IMR-90 (cell line): ENCODE measurements around the gene TMEM132A. TPM values are rescaled to one million over a fixed set of nuclear protein-coding genes. Genes with fewer than 3 reads are reported as not detected.

ENCODE experiments used
- ATAC-seq: fragments of 200-7000 bp; cut with Tn5 transposase; 2 replicates; pipeline ENCODE4 v1.9.1; 2020; ENCODE audit warnings: low read depth, mild to moderate bottlenecking, moderate library complexity
- BruUV-seq: library from RNA; stranded (reverse); fragments of 400-500 nt; replicated peaks from 2 replicates; lab custom pipeline; 2021; lab: Mats Ljungman, UMichigan
- CTCF ChIA-PET: fragments of 300-600 bp; formaldehyde crosslinking; extraction: SDS; loops from one replicate; lab custom pipeline; 2021; ENCODE audit warnings: antibody characterized with exemption; lab: Yijun Ruan, JAX
- POLR2A ChIA-PET: fragments of 300-600 bp; sonication (Branson Sonifier 250); formaldehyde crosslinking; loops from one replicate; lab custom pipeline; 2022; ENCODE audit warnings: antibody characterized with exemption; ENCODE audit not compliant: unreplicated experiment; lab: Charles Lee
- DNase-seq: peaks from one replicate; pipeline ENCODE4 v3.0.0; 2013
- H2AFZ ChIP-seq: replicated peaks from 2 replicates; pipeline ENCODE3; 2013; ENCODE audit warnings: low read length, mild to moderate bottlenecking; ENCODE audit not compliant: poor library complexity
- H2AK5ac ChIP-seq: 2 replicates; pipeline ENCODE4 v1.6.1; 2013; ENCODE audit warnings: low read depth, low read length, inconsistent platforms
- H2AK9ac ChIP-seq: replicated peaks from 2 replicates; pipeline ENCODE3; 2013; ENCODE audit warnings: mild to moderate bottlenecking, low read depth, low read length, moderate library complexity; ENCODE audit not compliant: poor library complexity
- H2BK120ac ChIP-seq: 2 replicates; pipeline ENCODE4 v1.6.1; 2013; ENCODE audit warnings: low read depth, low read length, inconsistent platforms
- H2BK15ac ChIP-seq: 3 replicates; pipeline ENCODE4 v1.6.1; 2013; ENCODE audit warnings: low read depth, low read length, inconsistent platforms
- H2BK20ac ChIP-seq: 2 replicates; pipeline ENCODE4 v1.6.1; 2013; ENCODE audit warnings: low read depth, mild to moderate bottlenecking, inconsistent platforms, low read length, moderate library complexity
- H2BK5ac ChIP-seq: 2 replicates; pipeline ENCODE4 v1.6.1; 2013; ENCODE audit warnings: mild to moderate bottlenecking, low read depth, low read length, inconsistent platforms; ENCODE audit not compliant: poor library complexity, severe bottlenecking
- H3K14ac ChIP-seq: replicated peaks from 2 replicates; pipeline ENCODE4 v1.6.1; 2013; ENCODE audit warnings: low read depth, low read length, inconsistent platforms
- H3K18ac ChIP-seq: 2 replicates; pipeline ENCODE4 v1.6.1; 2013; ENCODE audit warnings: low read depth, low read length, control low read depth
- H3K23ac ChIP-seq: 2 replicates; pipeline ENCODE4 v1.6.1; 2013; ENCODE audit warnings: low read depth, low read length, inconsistent platforms
- H3K27ac ChIP-seq: 2 replicates; pipeline ENCODE4 v1.5.1; 2013; ENCODE audit warnings: mild to moderate bottlenecking, control low read depth, low read length; ENCODE audit not compliant: insufficient read depth
- H3K27me3 ChIP-seq: 2 replicates; pipeline ENCODE4 v1.6.1; 2013; ENCODE audit warnings: low read length; ENCODE audit not compliant: control insufficient read depth, insufficient read depth
- H3K36me3 ChIP-seq: 2 replicates; pipeline ENCODE4 v1.6.1; 2013; ENCODE audit warnings: low read length, mixed read lengths; ENCODE audit not compliant: control insufficient read depth, insufficient read depth
- H3K4ac ChIP-seq: 2 replicates; pipeline ENCODE4 v1.6.1; 2013; ENCODE audit warnings: low read depth, low read length, inconsistent platforms
- H3K4me1 ChIP-seq: 2 replicates; pipeline ENCODE4 v1.6.1; 2013; ENCODE audit warnings: low read length, mixed read lengths; ENCODE audit not compliant: control insufficient read depth, insufficient read depth
- H3K4me2 ChIP-seq: 2 replicates; pipeline ENCODE4 v1.6.1; 2013; ENCODE audit warnings: low read depth, mild to moderate bottlenecking, control low read depth, low read length, moderate library complexity
- H3K4me3 ChIP-seq: 2 replicates; pipeline ENCODE4 v1.5.1; 2013; ENCODE audit warnings: low read depth, mild to moderate bottlenecking, control low read depth, low read length, moderate library complexity; ENCODE audit not compliant: insufficient read depth
- H3K56ac ChIP-seq: 2 replicates; pipeline ENCODE4 v1.6.1; 2013; ENCODE audit warnings: low read length, inconsistent platforms; ENCODE audit not compliant: insufficient read depth; ENCODE audit errors: extremely low read depth
- H3K79me1 ChIP-seq, 2 experiments: 2 replicates each; pipeline ENCODE4 v1.6.1; 2013; ENCODE audit warnings: low read length in 2 of 2, inconsistent platforms in 1 of 2, low read depth in 1 of 2
- H3K9ac ChIP-seq: 2 replicates; pipeline ENCODE4 v1.6.1; 2013; ENCODE audit warnings: low read depth, low read length, control low read depth
- H3K9me1 ChIP-seq: 2 replicates; pipeline ENCODE4 v1.6.1; 2013; ENCODE audit warnings: low read length, inconsistent platforms; ENCODE audit not compliant: insufficient read depth
- H3K9me3 ChIP-seq: 2 replicates; pipeline ENCODE4 v1.6.1; 2013; ENCODE audit warnings: low read length; ENCODE audit not compliant: control insufficient read depth, insufficient read depth
- H4K20me1 ChIP-seq: 2 replicates; pipeline ENCODE4 v1.6.1; 2013; ENCODE audit warnings: low read length, inconsistent platforms; ENCODE audit not compliant: insufficient read depth
- H4K5ac ChIP-seq: 2 replicates; pipeline ENCODE4 v1.6.1; 2013; ENCODE audit warnings: mild to moderate bottlenecking, low read depth, low read length, control low read depth
- H4K8ac ChIP-seq, 2 experiments: 2 replicates each; pipeline ENCODE4 v1.6.1; 2013; ENCODE audit warnings: low read depth in 2 of 2, low read length in 2 of 2, control low read depth in 1 of 2, inconsistent platforms in 1 of 2
- H4K91ac ChIP-seq: 2 replicates; pipeline ENCODE4 v1.6.1; 2013; ENCODE audit warnings: low read depth, low read length, inconsistent platforms; ENCODE audit not compliant: insufficient read depth
- BHLHE40 ChIP-seq: fragments of 150-350 bp; IDR thresholded peaks from 2 replicates; pipeline ENCODE4 v1.6.1; 2016; ENCODE audit warnings: mild to moderate bottlenecking, low read depth, low read length
- CEBPB ChIP-seq: IDR thresholded peaks from 2 replicates; pipeline ENCODE4 v1.6.1; 2012; ENCODE audit warnings: low read depth, low read length, improper control_type of control experiment
- MAFK ChIP-seq: IDR thresholded peaks from 2 replicates; pipeline ENCODE4 v1.6.1; 2012; ENCODE audit warnings: low read depth, low read length, improper control_type of control experiment
- MXI1 ChIP-seq: IDR thresholded peaks from 2 replicates; pipeline ENCODE4 v1.6.1; 2012; ENCODE audit warnings: low read depth, mild to moderate bottlenecking, low read length, moderate library complexity, borderline replicate concordance
- NFE2L2 ChIP-seq: fragments of 150-350 bp; IDR thresholded peaks from 2 replicates; pipeline ENCODE4 v1.6.1; 2016; ENCODE audit warnings: low read depth, mild to moderate bottlenecking, low read length
- RCOR1 ChIP-seq: IDR thresholded peaks from 2 replicates; pipeline ENCODE4 v1.6.1; 2012; ENCODE audit warnings: mild to moderate bottlenecking, low read length, improper control_type of control experiment; ENCODE audit not compliant: insufficient replicate concordance
- RFX5 ChIP-seq: IDR thresholded peaks from 2 replicates; pipeline ENCODE4 v1.8.0; 2012; ENCODE audit warnings: low read depth, mild to moderate bottlenecking, low read length, moderate library complexity
- SMC3 ChIP-seq: fragments of 150-350 bp; IDR thresholded peaks from 2 replicates; pipeline ENCODE4 v1.6.1; 2016; ENCODE audit warnings: low read depth, mild to moderate bottlenecking, antibody characterized with exemption, low read length, moderate library complexity
- WGBS, 2 experiments: methylation state at CpG; one replicate each; pipeline versions ENCODE4 v1.1.5 to v1.1.7; 2013; ENCODE audit warnings: missing lambda C conversion rate in 2 of 2; ENCODE audit not compliant: insufficient read length in 1 of 2; ENCODE audit errors: extremely low coverage in 2 of 2; 5-methylcytosine and 5-hydroxymethylcytosine counted together
- dilution Hi-C: fragments of 300-500 bp; cut with HindIII; formaldehyde crosslinking; loops from one replicate; pipeline ENCODE4 v1.14.3; 2018; ENCODE audit warnings: low sequenced_read_pairs; ENCODE audit not compliant: unreplicated experiment
- in situ Hi-C: fragments of 300-500 bp; cut with MboI; formaldehyde crosslinking; loops from 3 replicates; pipeline ENCODE4 v1.14.3; 2019; ENCODE audit warnings: low sequenced_read_pairs, inconsistent platforms, mixed read lengths
- intact Hi-C: fragments of 100-400 bp; cut with micrococcal nuclease; formaldehyde crosslinking; loops from 2 replicates; pipeline ENCODE4 v1.10.0; 2022
- polyA plus RNA-seq, 3 experiments: library from polyadenylated mRNA; depleted of rRNA; stranded (reverse); fragments of >200 nt; gene quantifications; 2 replicates each; pipeline ENCODE4 v1.2.3, GENCODE V29; 2012; ENCODE audit warnings: low replicate concordance in 1 of 3
- total RNA-seq: library from RNA; depleted of rRNA; stranded (reverse); fragments of >200 nt; gene quantifications from 2 replicates; pipeline ENCODE4 v1.2.3, GENCODE V29; 2012
- TF ChIP-seq, protein P1 (sequence below): fragments of 150-350 bp; IDR thresholded peaks from 2 replicates; pipeline ENCODE4 v1.6.1; 2016; ENCODE audit warnings: low read depth, mild to moderate bottlenecking, low read length, moderate library complexity, borderline replicate concordance
- TF ChIP-seq, protein P2 (sequence below): conservative IDR thresholded peaks from 2 replicates; pipeline ENCODE4 v1.5.1; 2012; ENCODE audit warnings: mild to moderate bottlenecking, low read depth, low read length, improper control_type of control experiment

TMEM132A gene
- total and polyA plus RNA-seq, 2 of the 4 experiments (the other 2 are of a cell fraction): 7.7 to 64.2 TPM

DNA sequence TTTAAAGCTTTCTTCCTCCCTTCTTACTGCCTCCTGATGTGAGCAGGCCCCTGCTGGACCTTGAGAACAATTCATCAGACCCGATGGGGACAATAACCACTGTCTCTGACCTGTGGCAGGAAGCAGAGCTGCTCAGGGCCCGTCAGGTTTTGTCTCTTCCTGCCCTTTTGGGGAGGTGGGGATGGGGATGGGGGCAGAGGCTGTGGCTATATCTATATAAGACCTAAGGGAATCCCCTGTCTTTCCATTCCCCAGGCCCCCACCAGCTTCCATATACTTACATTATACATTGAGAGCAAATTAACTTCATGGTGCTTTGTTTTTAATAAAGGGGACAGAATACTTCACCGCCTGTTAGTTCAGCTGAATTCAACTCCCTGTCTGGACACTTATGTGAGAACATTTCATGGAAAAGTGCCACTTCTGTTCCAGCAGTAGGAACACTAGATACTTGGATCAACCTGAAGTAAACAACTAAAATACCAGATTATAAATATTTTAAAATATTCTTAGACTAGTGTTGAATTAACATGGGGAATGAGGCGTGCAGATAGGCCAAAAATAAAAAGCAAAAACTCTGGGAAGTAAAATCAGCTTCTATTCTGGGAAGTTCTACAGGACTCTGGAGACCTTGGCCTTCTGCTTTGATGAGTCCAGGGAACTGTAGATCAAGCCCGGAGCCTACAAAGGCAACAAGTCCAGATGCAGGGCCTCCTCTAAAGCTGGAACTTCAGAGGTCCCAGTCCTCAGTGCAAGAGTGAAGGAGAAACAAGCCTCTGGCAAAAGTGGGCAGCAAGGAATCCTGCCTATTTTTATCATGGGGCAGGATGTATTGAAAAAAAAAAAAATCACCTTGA lies 45.8 kb upstream of the TMEM132A start:
- Histone ChIP-seq H2BK20ac (no peak overlapping the region), H2BK5ac (no peak overlapping the region), H3K4me1 (peaks cover 3% of the 10 kb centered on the region), H3K27ac (no peak overlapping the region), H2AK9ac (no peak overlapping the region), H4K5ac (no peak overlapping the region), H2BK120ac (no peak overlapping the region), H3K9me1 (0 out of 2 replicates have a peak, but pooled peaks cover 4% of the 10 kb centered on the region), H3K9me3 (no peaks in the 10 kb centered on the region), H4K91ac (no peak overlapping the region), H4K20me1 (no peaks in the 10 kb centered on the region), H3K27me3 (no peaks in the 10 kb centered on the region), H4K8ac (no peak overlapping the region), H3K36me3 (0 out of 2 replicates have a peak, but pooled peaks cover 2% of the 10 kb centered on the region), H2AFZ (no peak overlapping the region), H3K4me2 (no peak overlapping the region), H3K9ac (no peak overlapping the region), H3K79me1 (no peaks in the 10 kb centered on the region), H3K18ac (no peak overlapping the region), H3K4me3 (no peak overlapping the region), H2BK15ac (no peak overlapping the region), H3K23ac (no peak overlapping the region), H3K4ac (no peak overlapping the region), H3K56ac (no peak overlapping the region), H3K14ac (no peak overlapping the region), H2AK5ac (no peak overlapping the region)
- TF ChIP-seq MXI1: no peak
- no peak for TF ChIP-seq RCOR1
- TF ChIP-seq CEBPB: no peak
- no peak for TF ChIP-seq BHLHE40
- TF ChIP-seq MAFK: no peak
- TF ChIP-seq RFX5: no peak
- TF ChIP-seq, protein P1, sequence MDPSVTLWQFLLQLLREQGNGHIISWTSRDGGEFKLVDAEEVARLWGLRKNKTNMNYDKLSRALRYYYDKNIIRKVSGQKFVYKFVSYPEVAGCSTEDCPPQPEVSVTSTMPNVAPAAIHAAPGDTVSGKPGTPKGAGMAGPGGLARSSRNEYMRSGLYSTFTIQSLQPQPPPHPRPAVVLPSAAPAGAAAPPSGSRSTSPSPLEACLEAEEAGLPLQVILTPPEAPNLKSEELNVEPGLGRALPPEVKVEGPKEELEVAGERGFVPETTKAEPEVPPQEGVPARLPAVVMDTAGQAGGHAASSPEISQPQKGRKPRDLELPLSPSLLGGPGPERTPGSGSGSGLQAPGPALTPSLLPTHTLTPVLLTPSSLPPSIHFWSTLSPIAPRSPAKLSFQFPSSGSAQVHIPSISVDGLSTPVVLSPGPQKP: no peak
- TF ChIP-seq, protein P2, sequence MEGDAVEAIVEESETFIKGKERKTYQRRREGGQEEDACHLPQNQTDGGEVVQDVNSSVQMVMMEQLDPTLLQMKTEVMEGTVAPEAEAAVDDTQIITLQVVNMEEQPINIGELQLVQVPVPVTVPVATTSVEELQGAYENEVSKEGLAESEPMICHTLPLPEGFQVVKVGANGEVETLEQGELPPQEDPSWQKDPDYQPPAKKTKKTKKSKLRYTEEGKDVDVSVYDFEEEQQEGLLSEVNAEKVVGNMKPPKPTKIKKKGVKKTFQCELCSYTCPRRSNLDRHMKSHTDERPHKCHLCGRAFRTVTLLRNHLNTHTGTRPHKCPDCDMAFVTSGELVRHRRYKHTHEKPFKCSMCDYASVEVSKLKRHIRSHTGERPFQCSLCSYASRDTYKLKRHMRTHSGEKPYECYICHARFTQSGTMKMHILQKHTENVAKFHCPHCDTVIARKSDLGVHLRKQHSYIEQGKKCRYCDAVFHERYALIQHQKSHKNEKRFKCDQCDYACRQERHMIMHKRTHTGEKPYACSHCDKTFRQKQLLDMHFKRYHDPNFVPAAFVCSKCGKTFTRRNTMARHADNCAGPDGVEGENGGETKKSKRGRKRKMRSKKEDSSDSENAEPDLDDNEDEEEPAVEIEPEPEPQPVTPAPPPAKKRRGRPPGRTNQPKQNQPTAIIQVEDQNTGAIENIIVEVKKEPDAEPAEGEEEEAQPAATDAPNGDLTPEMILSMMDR: no peak
- no peak for TF ChIP-seq SMC3
- no peak for TF ChIP-seq NFE2L2
- in situ Hi-C loops: no loop called here
- dilution Hi-C loops: no loop called here
- POLR2A ChIA-PET: no interaction called here
- no TSS peak for BruUV-seq
- no peak for ATAC-seq
- CTCF ChIA-PET: interaction anchor here (0.7 to 1.7 kb wide), 3 partner anchors 9 to 48 kb away, joined by 3 to 5 read pairs (median 3); no protein-coding TSS in a partner anchor
- no peak for DNase-seq
- intact Hi-C loops: no loop called here
- no CpG with 5 or more reads among the region's 5 CpGs for WGBS, 2 experiments
